Renal cortical epithelial cell (primary cell): ENCODE measurements around the gene AKAP7. TPM values are rescaled to one million over a fixed set of nuclear protein-coding genes. Genes with fewer than 3 reads are reported as not detected.
"Not testable (repeated sequence)": the region's sequence is repeated elsewhere in the genome, so short reads cannot be mapped to it uniquely, and the experiment has no call there.

Experiments used
- DNase-seq: peaks from one replicate; pipeline ENCODE4 v3.0.0-alpha.2; 2011; ENCODE audit warnings: low read depth
- total RNA-seq: library from RNA; depleted of rRNA; stranded (reverse); fragments of >200 nt; gene quantifications from 2 replicates; pipeline ENCODE4 v1.2.3, GENCODE V29; 2014

AKAP7 gene
- total RNA-seq, 1 donor from 2014 or later, result 20.4 TPM

DNA sequence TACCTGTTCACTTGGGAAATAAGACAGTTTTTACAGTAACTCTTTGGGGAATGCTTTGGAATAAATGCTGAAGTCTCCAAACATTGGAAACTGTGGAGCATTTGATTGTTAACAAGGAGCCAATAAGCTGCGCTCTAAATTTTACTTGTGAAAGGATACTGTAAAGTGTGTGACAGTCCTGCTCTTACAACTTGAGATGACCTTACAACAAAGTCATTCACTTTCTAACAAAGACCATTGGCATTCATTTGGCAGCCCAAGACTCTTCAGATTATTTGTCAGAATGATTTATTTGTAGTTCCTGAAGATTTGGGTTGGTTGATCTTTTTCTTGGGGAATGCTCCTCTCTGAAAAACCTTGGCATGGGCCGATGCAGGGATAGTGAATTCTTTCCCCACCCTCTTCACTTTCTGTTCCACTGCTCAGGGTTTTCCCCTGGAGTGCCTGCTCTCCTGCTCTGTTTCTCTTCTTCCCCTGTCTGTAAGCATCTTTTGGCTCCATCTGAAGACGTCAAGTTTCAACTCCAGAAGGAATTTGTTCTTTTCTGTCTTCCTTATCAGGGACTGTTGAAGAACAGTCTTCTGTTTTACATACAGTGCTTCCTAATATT is 116.4 kb downstream of the AKAP7 start:
- DNase-seq, result no peak

DNA sequence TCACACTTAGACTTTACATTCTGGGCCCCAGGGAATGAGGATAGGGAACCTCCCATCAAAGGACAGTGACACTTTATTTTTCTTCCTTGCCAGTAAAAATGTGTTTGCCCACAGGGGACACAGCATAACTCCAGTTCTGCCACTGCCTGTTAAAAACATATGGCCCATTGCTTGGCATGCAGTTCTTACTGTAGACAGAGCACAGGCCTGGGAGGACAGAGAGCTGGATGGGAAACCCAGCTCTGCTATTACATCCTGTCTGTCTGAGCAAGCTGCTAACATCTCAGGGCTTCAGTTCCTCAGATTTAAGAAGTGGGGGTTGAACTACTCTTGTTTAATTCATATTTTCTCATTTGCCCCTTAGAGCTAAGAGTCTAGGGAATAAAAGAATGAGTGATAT is 120.2 kb downstream of the AKAP7 start:
- DNase-seq, result no peak

- DNase-seq, result peak; percentile 71
Measured at GRCh38 chr6:131255911-131256310, 120.6 kb downstream of the AKAP7 start.

GRCh38 chr6:131257104-131257503 is 121.8 kb downstream of the AKAP7 start:
- peak; percentile 33 for DNase-seq

DNA sequence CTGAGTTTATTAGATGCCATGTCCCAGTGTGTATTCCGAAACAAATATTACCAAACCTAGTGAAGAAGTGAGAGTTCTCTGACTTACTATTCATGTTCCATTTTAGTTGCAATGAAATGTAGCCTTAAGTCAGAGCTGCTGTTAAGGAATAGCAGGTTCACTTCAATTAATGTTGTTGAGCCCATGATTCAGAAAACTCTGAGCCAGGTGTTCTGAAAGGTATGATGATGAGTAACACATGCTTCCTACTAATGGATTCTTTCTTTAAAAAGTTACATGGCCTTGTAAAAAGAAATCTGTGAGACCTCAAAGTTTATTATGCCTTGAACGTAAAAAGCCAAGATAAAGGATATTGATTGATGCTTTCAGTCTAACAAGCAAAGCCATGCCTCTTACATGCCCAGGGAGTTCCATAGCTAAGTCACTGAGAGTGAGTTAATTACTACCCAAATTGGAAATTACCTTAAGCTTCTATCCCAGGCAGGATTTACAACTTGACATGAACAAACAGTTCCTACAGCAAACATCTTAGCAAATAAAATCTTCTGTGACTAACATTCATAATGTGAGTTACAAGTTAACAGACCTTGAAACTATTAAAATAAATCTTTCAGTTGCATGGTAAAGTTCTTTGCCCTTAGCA is 122.9 kb downstream of the AKAP7 start:
- DNase-seq, result peak; percentile 99

DNA sequence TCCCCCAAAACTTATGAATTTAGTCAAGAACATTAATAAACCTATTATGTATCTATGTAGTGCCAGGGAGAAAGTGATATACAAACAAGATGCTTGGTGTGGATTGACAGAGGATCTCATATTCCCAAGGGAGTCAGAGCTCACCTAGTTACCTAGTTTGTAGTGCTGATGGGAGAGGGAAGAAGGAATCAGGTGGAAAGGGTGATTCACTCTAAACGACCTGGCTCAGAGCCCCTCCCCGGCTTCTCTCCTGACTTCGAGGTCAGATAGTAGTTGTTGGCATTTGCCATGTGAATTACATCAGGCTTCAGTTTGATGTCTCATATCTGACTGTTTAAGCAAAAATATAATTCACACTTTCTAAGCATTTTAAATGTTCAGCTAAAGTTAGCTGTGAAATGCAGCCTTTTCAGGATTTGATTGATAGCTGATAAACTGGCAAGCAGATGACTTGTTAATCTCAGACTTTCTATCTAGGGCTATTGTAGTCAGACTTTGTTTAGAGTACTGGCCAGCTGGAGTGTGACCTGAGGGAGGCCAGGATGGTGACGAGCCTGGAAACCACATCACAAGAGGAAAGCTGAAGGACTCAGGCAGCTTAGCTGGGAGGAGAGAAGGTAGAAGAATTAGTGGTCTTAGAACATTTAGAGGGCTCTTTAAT is 123.7 kb downstream of the AKAP7 start:
- DNase-seq, result peak; percentile 95

- DNase-seq, result not testable (repeated sequence)
Measured at GRCh38 chr6:131260960-131261359, 125.7 kb downstream of the AKAP7 start.

DNA sequence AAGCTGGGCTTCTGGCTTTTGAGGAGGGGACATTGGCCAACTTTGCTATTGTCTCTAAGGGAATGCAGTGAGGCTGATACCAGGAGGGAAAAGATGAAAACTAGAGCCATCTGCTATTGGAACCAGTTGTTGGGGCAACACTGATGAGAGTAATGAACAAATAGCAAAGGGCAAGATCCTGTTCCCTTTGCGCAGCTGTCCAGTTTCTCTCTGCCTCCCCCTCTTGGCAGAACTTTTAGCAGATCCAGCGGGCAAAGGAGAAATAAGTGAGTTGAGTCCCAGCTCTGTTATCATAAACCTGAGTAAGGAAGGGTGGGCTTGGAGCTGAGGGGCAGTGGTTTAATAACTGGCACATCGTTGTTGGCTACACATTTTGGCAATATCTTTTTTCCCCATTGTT is 126.8 kb downstream of the AKAP7 start:
- no peak for DNase-seq

DNA sequence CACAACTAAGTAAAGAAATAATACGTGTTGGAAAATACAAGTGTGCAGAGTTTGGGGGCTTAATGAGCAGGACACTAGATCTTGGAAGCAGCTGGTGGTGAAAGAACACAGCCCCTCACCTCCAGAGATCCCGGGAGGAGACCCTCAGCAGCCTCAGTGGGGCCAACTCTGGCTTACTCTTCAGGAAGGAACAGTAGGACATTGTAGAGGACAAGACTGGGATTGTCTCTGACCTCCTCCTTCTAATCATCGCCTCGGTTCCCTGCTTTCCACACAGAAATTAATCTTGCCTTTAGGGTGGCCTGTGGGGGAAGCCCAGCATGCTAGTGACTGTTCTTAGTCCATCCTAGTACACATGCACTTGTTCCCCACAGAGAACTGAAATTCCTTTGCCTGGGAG is 130.7 kb downstream of the AKAP7 start:
- no peak for DNase-seq

GRCh38 chr6:131268303-131268702 is 133.0 kb downstream of the AKAP7 start:
- no peak for DNase-seq

GRCh38 chr6:131269565-131270391 is 134.5 kb downstream of the AKAP7 start:
- no peak for DNase-seq

GRCh38 chr6:131270534-131270933 is 135.3 kb downstream of the AKAP7 start:
- no peak for DNase-seq

DNA sequence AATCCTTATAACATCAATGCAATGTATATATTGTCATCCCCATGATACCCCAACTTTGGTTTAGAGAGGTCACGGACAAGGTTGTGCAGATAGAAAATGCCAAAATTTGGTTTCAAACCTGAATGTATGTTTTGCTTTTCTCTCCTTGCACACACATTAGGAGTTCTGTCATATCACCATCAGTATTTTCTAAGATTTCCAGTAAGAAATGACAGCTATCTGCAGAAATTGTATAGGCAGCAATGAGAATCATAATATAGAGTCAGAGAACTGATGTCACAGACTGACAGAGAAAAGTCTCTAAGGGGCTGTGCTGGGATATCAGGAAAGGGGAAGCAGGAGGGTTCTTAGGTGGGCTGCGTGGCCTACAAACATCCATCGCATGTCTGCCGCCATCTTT is 140.0 kb downstream of the AKAP7 start:
- no peak for DNase-seq

GRCh38 chr6:131277591-131277990 is 142.3 kb downstream of the AKAP7 start:
- DNase-seq, result no peak

- DNase-seq, result no peak
Measured at GRCh38 chr6:131281471-131282270, 146.4 kb downstream of the AKAP7 start.

DNA sequence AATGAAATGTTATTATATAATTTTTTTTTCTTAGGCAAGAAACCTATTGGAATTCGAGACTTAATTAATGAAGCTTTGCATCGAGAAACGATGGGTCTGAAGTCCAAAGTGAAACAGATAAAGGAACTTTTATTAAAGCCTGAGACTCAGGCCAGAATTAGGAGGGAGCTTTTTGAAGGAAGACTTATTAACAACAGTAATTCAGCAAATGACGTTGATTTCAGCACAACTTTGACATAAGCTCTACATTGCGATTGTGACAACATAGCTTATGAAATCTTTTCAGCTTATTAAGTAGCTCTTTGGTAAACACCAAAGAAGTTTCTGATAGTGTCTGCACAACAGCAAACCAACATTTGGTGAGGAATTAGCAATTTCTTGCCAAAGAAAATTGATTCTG is 147.1 kb downstream of the AKAP7 start:
- DNase-seq, result no peak

DNA sequence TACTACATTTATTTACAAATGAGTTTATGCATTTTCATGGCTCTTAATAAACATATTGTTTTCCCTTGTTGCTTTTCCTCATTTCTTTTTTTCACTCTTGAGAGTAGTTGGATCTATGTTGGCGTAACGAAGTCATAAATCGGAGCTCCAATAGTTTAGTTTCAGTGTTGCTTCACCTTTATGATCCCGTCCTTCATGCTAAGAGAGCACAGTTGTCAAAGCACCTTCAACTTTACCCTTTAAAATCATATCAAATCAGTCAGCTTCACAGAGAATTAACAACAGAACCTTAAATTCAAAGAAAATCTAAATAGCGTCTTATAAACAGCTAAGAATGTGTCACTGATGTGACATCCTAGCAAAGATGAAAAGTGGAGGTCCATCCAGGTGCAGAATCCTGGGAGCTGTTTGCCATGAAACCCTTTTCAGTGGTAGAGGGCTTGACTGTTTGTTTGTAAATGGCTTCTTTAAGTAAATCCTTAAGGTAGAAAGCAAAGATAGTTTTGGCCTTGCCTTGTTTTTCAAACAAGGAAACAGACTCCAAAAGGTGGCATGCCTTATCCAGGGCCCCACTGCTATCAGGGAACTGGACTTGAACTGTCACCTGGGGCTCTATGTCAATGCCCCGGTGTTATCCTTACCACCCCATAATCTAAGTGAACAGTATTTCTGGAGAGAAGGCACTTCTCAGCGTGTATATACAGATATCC is 148.4 kb downstream of the AKAP7 start:
- DNase-seq, result no peak

GRCh38 chr6:131285548-131285947 is 150.3 kb downstream of the AKAP7 start:
- DNase-seq, result no peak

DNA sequence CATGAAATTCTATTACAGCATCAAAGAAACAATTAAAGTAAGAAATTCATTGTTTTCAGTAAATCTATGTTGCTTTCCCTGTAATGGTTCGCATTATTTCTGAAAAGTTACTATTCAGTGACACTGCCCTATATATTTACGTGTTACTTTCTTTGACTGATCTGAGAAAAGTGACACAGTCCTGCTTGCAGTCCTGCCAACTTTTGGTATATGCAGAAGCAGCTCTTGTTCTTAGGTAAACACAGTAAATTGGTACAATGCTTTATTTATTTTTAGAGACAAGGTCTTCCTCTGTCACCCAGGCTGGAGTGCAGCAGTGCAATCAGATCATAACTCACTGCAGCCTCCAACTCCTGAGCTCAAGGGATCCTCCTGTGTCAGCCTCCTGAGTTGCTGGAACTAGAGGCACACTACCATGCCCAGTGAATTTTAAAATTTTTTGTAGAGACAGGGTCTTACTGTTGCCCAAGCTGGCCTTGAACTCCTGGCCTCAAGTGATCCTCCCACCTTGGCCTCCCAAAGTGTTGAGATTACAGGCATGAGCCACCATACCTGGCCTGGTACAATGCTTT is 151.3 kb downstream of the AKAP7 start:
- no peak for DNase-seq

DNA sequence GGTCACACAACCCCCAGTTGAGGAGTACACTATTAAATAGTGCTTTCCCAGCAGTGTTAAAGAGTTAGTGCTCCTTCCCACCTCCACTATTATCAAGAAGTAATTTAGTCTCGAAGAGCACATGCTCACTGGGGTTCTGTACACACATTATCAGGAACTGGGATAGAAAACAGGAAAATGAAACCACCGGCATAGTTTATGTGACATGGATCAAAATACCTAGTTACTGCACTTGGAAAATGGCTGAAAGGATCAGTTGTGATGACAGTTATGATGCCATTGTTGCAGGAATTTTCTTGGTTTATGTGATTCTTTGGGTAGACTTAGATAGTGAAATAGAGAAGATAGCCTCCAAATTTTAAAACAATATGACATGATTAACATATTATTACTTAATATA is 152.9 kb downstream of the AKAP7 start:
- no peak for DNase-seq

- DNase-seq, result no peak
Measured at GRCh38 chr6:131290955-131291354, 155.7 kb downstream of the AKAP7 start.
